Endothelial cell of umbilical vein (primary cell): ENCODE data around the gene KMT2C. TPM values are rescaled to one million over a fixed set of nuclear protein-coding genes. Genes with fewer than 3 reads are reported as not detected.

Experiments
- BruUV-seq: library from RNA; stranded (reverse); fragments of 400-500 nt; replicated peaks from 2 replicates; lab custom pipeline; 2021; lab: Mats Ljungman, UMichigan
- CTCF ChIA-PET: fragments of 300-600, 350-600 bp; sonication (Branson Sonifier 250); formaldehyde crosslinking; loops from one replicate; lab custom pipeline; 2021; ENCODE audit warnings: antibody characterized with exemption, inconsistent platforms; lab: Charles Lee
- POLR2A ChIA-PET: fragments of 300-600, 350-600 bp; sonication (Branson Sonifier 250); formaldehyde crosslinking; loops from one replicate; lab custom pipeline; 2021; ENCODE audit warnings: antibody characterized with exemption, inconsistent platforms; lab: Charles Lee
- DNase-seq: peaks from one replicate; pipeline ENCODE4 v3.0.0-alpha.2; 2011; ENCODE audit warnings: low read depth, low spot score
- FAIRE-seq: peaks from 2 replicates; lab custom pipeline; 2011; peaks lifted over from hg19 to GRCh38; lab: Jason Lieb, UNC
- H2AFZ ChIP-seq: 2 replicates; pipeline ENCODE4 v1.6.0; 2012; ENCODE audit warnings: low read depth, low read length, control low read depth, inconsistent platforms
- H3K27ac ChIP-seq: 2 replicates; pipeline ENCODE4 v1.5.1; 2011; ENCODE audit warnings: low read depth, mild to moderate bottlenecking, control low read depth, low read length, moderate library complexity; ENCODE audit not compliant: insufficient read depth
- H3K27me3 ChIP-seq, 2 experiments: 2 replicates each; pipeline versions ENCODE4 v1.6.0 to v1.6.1; 2011; ENCODE audit warnings: low read length in 2 of 2, mixed read lengths in 1 of 2; ENCODE audit not compliant: control insufficient read depth in 2 of 2, insufficient read depth in 2 of 2
- H3K36me3 ChIP-seq, 2 experiments: 2 replicates in 1 of 2; 3 replicates in 1 of 2; pipeline ENCODE4 v1.5.1; 2011; ENCODE audit warnings: low read length in 2 of 2, mild to moderate bottlenecking in 1 of 2, moderate library complexity in 1 of 2; ENCODE audit not compliant: control insufficient read depth in 2 of 2, insufficient read depth in 2 of 2; ENCODE audit errors: extremely low read depth in 1 of 2
- H3K4me1 ChIP-seq: 3 replicates; pipeline ENCODE4 v1.5.1; 2011; ENCODE audit warnings: mild to moderate bottlenecking, low read length; ENCODE audit not compliant: control insufficient read depth, insufficient read depth; ENCODE audit errors: extremely low read depth
- H3K4me2 ChIP-seq: 2 replicates; pipeline ENCODE4 v1.6.1; 2011; ENCODE audit warnings: low read length, control low read depth, mixed read lengths; ENCODE audit not compliant: insufficient read depth
- H3K4me3 ChIP-seq, 3 experiments: fragments of 200-600 bp in 1 of 3; sonication (generic), shearing (Covaris generic) in 1 of 3; replicated peaks in 1 of 3; 2 replicates each; pipeline ENCODE4 v1.5.1; 2011 to 2016; ENCODE audit warnings: control low read depth in 3 of 3, low read length in 3 of 3, mild to moderate bottlenecking in 2 of 3, inconsistent platforms in 1 of 3, low read depth in 1 of 3, moderate library complexity in 1 of 3; ENCODE audit not compliant: insufficient read depth in 1 of 3
- H3K79me2 ChIP-seq: 2 replicates; pipeline ENCODE4 v1.6.0; 2012; ENCODE audit warnings: low read length, inconsistent platforms; ENCODE audit not compliant: control insufficient read depth, insufficient read depth
- H3K9ac ChIP-seq: replicated peaks from 2 replicates; pipeline ENCODE3; 2011; ENCODE audit warnings: low read length, control low read depth; ENCODE audit not compliant: insufficient read depth; ENCODE audit errors: extremely low read depth
- H3K9me1 ChIP-seq: replicated peaks from 3 replicates; pipeline ENCODE4 v1.6.0; 2011; ENCODE audit warnings: mild to moderate bottlenecking, low read length; ENCODE audit not compliant: control insufficient read depth, insufficient read depth; ENCODE audit errors: extremely low read depth
- H3K9me3 ChIP-seq: replicated peaks from 2 replicates; pipeline ENCODE4 v1.5.1; 2012; ENCODE audit warnings: low read length, inconsistent platforms; ENCODE audit not compliant: control insufficient read depth, insufficient read depth
- H4K20me1 ChIP-seq: replicated peaks from 2 replicates; pipeline ENCODE3; 2011; ENCODE audit warnings: mild to moderate bottlenecking, low read length; ENCODE audit not compliant: control insufficient read depth, insufficient read depth; ENCODE audit errors: extremely low read depth
- EZH2 ChIP-seq: IDR thresholded peaks from 2 replicates; pipeline ENCODE4 v1.6.1; 2012; ENCODE audit warnings: borderline replicate concordance, low read depth, mild to moderate bottlenecking, moderate library complexity, low read length, inconsistent platforms; ENCODE audit not compliant: severe bottlenecking
- FOS ChIP-seq: IDR thresholded peaks from 2 replicates; pipeline ENCODE4 v1.6.1; 2011; ENCODE audit warnings: mild to moderate bottlenecking, low read length, moderate library complexity, borderline replicate concordance; ENCODE audit not compliant: insufficient read depth
- GATA2 ChIP-seq: IDR thresholded peaks from 2 replicates; pipeline ENCODE4 v1.7.0; 2011; ENCODE audit warnings: low read depth, mild to moderate bottlenecking, moderate library complexity, mixed read lengths, low read length; ENCODE audit not compliant: insufficient read length, insufficient read depth
- JUN ChIP-seq: IDR thresholded peaks from 2 replicates; pipeline ENCODE4 v1.6.1; 2011; ENCODE audit warnings: borderline replicate concordance, low read depth; ENCODE audit not compliant: insufficient read length, insufficient read depth
- MYC ChIP-seq: IDR thresholded peaks from one replicate; pipeline ENCODE4 v1.6.1; 2011; ENCODE audit warnings: mild to moderate bottlenecking, low read depth, low read length
- POLR2A ChIP-seq: IDR thresholded peaks from 2 replicates; pipeline ENCODE4 v1.6.1; 2012; ENCODE audit warnings: low read depth, mild to moderate bottlenecking, control low read depth, low read length
- POLR2AphosphoS5 ChIP-seq: IDR thresholded peaks from 2 replicates; pipeline ENCODE4 v1.6.1; 2012; ENCODE audit warnings: low read depth, mild to moderate bottlenecking, control low read depth, low read length, moderate library complexity; ENCODE audit not compliant: insufficient read depth
- dilution Hi-C: fragments of 300-500 bp; cut with MboI; formaldehyde crosslinking; loops from one replicate; pipeline ENCODE4 v1.15.0; 2019; ENCODE audit warnings: low sequenced_read_pairs; ENCODE audit not compliant: extremely low pct_ligation_motif_present
- intact Hi-C: fragments of 100-400 bp; cut with micrococcal nuclease; formaldehyde crosslinking; loops from one replicate; pipeline ENCODE4 v1.10.0; 2022
- polyA plus RNA-seq, 4 experiments: library from polyadenylated mRNA; depleted of rRNA in 3 of 4; stranded (reverse) in 3 of 4; unstranded in 1 of 4; fragments of >200 nt; gene quantifications; 2 replicates each; pipeline versions ENCODE4 v1.2.1 to v1.2.3, GENCODE V29; 2011 to 2012; ENCODE audit warnings: missing spikeins in 1 of 4
- total RNA-seq: library from RNA; stranded (reverse); gene quantifications from 2 replicates; pipeline ENCODE4 v1.2.3, GENCODE V29; 2021
- TF ChIP-seq, protein P1 (sequence below), 2 donors: IDR thresholded peaks; 1 replicate in 1 of 2; 2 replicates in 1 of 2; pipeline ENCODE4 v1.5.1; 2011; ENCODE audit warnings: low read length in 2 of 2, mild to moderate bottlenecking in 2 of 2, moderate library complexity in 2 of 2, control low read depth in 1 of 2, inconsistent platforms in 1 of 2, low read depth in 1 of 2; ENCODE audit not compliant: insufficient read depth in 1 of 2; ENCODE audit errors: extremely low read depth in 1 of 2
- TF ChIP-seq, protein P2 (sequence below): IDR thresholded peaks from 2 replicates; pipeline ENCODE4 v1.6.1; 2011; ENCODE audit not compliant: insufficient read depth, insufficient read length

KMT2C gene
- total and polyA plus RNA-seq, 2 donors (not counting 3 experiments of a cell fraction or from before 2014, with no cell fraction given), result 8.0 to 53.7 TPM

DNA sequence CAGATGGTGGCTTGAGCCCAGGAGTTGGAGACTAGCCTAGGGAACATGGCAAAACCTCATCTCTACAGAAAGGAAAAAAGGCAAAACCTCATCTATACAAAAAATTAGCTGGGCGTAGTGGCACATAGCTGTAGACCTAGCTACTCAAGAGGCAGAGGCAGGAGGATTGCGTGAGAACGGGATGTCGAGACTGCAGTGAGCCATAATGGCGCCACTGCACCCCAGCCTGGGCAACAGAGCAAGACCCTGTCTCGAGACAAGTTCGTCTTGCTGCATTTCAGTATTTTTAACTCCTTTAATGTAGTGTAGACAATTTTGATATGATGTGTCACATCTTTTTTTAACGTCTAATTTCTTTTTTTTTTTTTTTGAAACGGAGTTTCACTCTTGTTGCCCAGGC is 31.4 kb upstream of the KMT2C start:
- no TSS peak for BruUV-seq
- Histone ChIP-seq H3K36me3 (no peaks in the 10 kb centered on the region), H3K79me2 (no peaks in the 10 kb centered on the region), H3K4me1 (peaks cover 12% of the 10 kb centered on the region), H3K9ac (no peak overlapping the region), H3K9me3 (no peaks in the 10 kb centered on the region), H3K9me1 (no peaks in the 10 kb centered on the region), H2AFZ (no peak overlapping the region), H3K27ac (no peak overlapping the region), H3K4me3 (no peak overlapping the region), H4K20me1 (no peaks in the 10 kb centered on the region), H3K27me3 (no peaks in the 10 kb centered on the region), H3K4me2 (no peak overlapping the region)
- dilution Hi-C loops, result no loop called here
- CTCF ChIA-PET, result no interaction called here
- FAIRE-seq, result no peak
- no peak for DNase-seq
- TF ChIP-seq EZH2 (no peak), POLR2AphosphoS5 (no peak), MYC (no peak), POLR2A (no peak), GATA2 (no peak), JUN (no peak), FOS (no peak)
- TF ChIP-seq, protein P1, sequence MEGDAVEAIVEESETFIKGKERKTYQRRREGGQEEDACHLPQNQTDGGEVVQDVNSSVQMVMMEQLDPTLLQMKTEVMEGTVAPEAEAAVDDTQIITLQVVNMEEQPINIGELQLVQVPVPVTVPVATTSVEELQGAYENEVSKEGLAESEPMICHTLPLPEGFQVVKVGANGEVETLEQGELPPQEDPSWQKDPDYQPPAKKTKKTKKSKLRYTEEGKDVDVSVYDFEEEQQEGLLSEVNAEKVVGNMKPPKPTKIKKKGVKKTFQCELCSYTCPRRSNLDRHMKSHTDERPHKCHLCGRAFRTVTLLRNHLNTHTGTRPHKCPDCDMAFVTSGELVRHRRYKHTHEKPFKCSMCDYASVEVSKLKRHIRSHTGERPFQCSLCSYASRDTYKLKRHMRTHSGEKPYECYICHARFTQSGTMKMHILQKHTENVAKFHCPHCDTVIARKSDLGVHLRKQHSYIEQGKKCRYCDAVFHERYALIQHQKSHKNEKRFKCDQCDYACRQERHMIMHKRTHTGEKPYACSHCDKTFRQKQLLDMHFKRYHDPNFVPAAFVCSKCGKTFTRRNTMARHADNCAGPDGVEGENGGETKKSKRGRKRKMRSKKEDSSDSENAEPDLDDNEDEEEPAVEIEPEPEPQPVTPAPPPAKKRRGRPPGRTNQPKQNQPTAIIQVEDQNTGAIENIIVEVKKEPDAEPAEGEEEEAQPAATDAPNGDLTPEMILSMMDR (IDR thresholded peaks at IDR 0.05; ENCODE audit: extremely low read depth in 1 of 2, insufficient read depth in 1 of 2, low read depth in 1 of 2, low read length in 2 of 2), result no peak
- TF ChIP-seq, protein P2, sequence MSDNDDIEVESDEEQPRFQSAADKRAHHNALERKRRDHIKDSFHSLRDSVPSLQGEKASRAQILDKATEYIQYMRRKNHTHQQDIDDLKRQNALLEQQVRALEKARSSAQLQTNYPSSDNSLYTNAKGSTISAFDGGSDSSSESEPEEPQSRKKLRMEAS, result no peak
- intact Hi-C loops, result no loop called here
- POLR2A ChIA-PET, result no interaction called here
